HEK293 (cell line): ENCODE results near the gene SCPEP1.

Experiments
- BCL11A ChIP-seq: fragments of 450-650 bp; formaldehyde crosslinking; IDR thresholded peaks from 2 replicates; pipeline ENCODE4 v1.5.1; 2016; ENCODE audit warnings: low read depth, missing biosample characterization, missing genetic modification characterization
- ZNF394 ChIP-seq: fragments of 450-650 bp; formaldehyde crosslinking; IDR thresholded peaks from 2 replicates; pipeline ENCODE4 v1.5.1; 2016; ENCODE audit warnings: missing biosample characterization, missing genetic modification characterization, mild to moderate bottlenecking, moderate library complexity, borderline replicate concordance
- ZNF416 ChIP-seq: fragments of 450-650 bp; formaldehyde crosslinking; IDR thresholded peaks from 2 replicates; pipeline ENCODE4 v1.5.1; 2016; ENCODE audit warnings: missing biosample characterization, missing genetic modification characterization

GRCh38 chr17:56995766-56996165 is 17.8 kb downstream of the SCPEP1 start:
- no peak for TF ChIP-seq ZNF416 (tag by site-specific recombination)
- no peak for TF ChIP-seq BCL11A
- TF ChIP-seq ZNF394 (tag by site-specific recombination), result no peak
